IPS-11a (cell line): ENCODE data around the gene RIMKLB.
"Not testable (repeated sequence)": the region's sequence is repeated elsewhere in the genome, so short reads cannot be mapped to it uniquely, and the experiment has no call there.

ENCODE experiments used
- H3K4me3 ChIP-seq: one replicate; pipeline ENCODE4 v1.5.1; 2013; ENCODE audit warnings: low read depth, low read length, control low read depth

The RIMKLB gene

DNA sequence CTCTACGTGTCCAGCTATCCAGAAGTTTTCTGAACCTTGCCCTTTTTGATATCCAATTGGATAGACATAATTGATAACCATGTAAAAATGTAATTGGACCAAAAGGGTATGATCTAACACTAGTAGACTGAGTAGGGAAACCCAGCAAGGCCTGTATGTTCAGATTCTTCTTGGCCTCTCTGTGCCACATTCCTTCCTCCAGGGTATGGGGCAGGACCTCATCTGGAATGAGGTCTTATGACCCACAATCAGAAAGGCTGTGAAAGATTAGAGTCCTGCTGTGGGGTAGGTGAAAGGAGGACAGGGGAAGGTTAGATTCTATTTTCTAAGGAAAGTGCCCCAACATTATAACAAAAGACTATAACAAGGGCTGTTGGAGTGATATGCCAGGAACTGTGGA lies 73.3 kb downstream of the RIMKLB start:
- no peak overlapping the region for H3K4me3 ChIP-seq

- H3K4me3 ChIP-seq: no peak overlapping the region
These were observed 75.7 kb downstream of the RIMKLB start for GRCh38 chr12:8773461-8773860.

- H3K4me3 ChIP-seq: no peak overlapping the region
These were observed 81.5 kb downstream of the RIMKLB start for GRCh38 chr12:8779281-8779680.

- no peak overlapping the region for H3K4me3 ChIP-seq
These were observed 82.1 kb downstream of the RIMKLB start for GRCh38 chr12:8779862-8780261.

DNA sequence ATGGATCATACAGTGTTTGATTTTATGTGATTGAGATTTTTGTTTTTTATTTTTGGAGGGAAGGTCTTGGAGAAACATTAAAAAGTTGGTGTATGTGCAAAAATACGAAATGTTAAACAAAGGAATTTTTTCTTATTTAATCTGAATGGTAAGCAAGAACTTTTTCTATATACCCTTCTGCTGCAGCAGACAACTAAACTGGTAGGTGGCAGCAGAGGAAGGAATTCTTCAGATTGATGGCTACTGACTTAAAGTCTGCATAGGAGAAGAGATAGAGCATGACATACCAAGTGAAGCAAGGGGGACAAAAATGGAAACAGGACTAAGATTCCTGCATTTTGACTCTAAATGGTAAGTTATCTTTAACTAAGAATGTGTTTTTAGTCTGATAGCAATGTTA lies 82.6 kb downstream of the RIMKLB start:
- no peak overlapping the region for H3K4me3 ChIP-seq

- no peak overlapping the region for H3K4me3 ChIP-seq
These were observed 83.8 kb downstream of the RIMKLB start for GRCh38 chr12:8781381-8782127.

GRCh38 chr12:8784290-8784888 lies 86.6 kb downstream of the RIMKLB start:
- no peak overlapping the region for H3K4me3 ChIP-seq

- H3K4me3 ChIP-seq: no peak overlapping the region
These were observed 87.7 kb downstream of the RIMKLB start for GRCh38 chr12:8785499-8785898.

DNA sequence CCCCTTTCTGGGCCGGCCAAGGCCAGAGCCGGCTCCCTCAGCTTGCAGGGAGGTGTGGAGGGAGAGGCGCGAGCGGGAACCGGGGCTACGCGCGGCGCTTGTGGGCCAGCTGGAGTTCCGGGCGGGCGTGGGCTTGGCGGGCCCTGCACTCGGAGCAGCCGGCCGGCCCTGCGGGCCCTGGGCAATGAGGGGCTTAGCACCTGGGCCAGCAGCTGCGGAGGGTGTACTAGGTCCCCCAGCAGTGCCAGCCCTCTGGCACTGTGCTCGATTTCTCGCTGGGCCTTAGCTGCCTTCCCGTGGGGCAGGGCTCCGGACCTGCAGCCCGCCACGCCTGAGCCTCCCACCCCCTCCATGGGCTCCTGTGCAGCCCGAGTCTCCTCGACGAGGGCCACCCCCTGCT lies 89.4 kb downstream of the RIMKLB start:
- H3K4me3 ChIP-seq: not testable (repeated sequence)

DNA sequence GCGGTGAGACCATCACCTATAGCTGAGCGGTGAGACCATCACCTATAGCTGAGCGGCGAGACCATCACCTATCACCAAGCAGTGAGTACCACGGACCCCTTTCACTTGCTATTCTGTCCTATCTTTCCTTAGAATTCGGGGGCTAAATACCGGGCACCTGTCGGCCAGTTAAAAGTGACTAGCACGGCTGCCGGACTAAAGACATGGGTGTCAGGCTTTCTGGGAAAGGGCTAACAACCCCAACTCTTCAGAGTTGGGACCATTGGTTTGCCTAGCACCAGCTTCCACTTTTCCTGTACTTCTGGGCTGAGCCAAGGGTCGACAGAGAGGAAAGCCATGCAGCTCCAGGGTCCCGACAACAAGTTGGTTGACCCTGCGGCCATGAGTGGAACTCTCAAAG lies 90.9 kb downstream of the RIMKLB start:
- peak overlapping the region; percentile 89 for H3K4me3 ChIP-seq

- peak overlapping the region; percentile 89 for H3K4me3 ChIP-seq
These were observed 91.7 kb downstream of the RIMKLB start for GRCh38 chr12:8789341-8790013.

DNA sequence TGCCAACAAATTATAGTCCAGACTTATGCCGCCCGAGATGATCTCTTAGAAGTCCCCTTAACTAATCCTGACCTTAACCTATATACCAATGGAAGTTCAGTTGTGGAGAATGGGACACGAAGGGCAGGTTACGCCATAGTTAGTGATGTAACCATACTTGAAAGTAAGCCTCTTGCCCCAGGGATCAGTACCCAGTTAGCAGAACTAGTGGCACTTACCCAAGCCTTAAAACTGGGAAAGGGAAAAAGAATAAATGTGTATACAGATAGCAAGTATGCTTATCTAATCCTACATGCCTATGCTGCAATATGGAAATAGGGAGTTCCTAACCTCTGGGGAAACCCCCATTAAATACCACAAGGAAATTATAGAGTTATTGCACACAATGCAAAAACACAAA lies 95.4 kb downstream of the RIMKLB start:
- not testable (repeated sequence) for H3K4me3 ChIP-seq

DNA sequence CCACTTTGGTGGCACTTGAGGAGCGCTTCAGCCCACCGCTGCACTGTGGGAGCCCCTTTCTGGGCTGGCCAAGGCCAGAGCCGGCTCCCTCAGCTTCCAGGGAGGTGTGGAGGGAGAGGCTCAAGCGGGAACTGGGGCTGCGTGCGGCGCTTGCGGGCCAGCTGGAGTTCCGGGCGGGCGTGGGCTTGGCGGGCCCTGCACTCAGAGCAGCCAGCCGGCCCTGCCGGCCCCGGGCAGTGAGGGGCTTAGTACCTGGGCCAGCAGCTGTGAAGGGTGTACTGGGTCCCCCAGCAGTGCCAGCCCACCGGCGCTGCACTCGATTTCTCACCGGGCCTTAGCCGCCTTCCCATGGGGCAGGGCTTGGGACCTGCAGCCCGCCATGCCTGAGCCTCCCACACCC lies 96.8 kb downstream of the RIMKLB start:
- H3K4me3 ChIP-seq: not testable (repeated sequence)

GRCh38 chr12:8796831-8797626 lies 99.2 kb downstream of the RIMKLB start:
- no peak overlapping the region for H3K4me3 ChIP-seq

DNA sequence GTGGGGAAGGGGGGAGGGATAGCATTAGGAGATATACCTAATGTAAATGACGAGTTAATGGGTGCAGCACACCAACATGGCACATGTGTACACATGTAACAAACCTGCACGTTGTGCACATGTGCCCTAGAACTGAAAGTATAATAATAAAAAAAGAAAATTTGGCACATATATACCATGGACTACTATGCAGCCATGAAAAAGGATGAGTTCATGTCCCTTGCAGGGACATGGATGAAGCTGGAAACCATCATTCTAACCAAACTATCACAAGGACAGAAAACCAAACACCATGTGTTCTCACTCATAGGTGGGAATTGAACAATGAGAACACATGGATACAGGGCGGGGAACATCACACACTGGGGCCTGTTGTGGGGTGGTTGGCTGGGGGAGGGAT lies 103.4 kb downstream of the RIMKLB start:
- H3K4me3 ChIP-seq: not testable (repeated sequence)

- peak overlapping the region; percentile 49 for H3K4me3 ChIP-seq
These were observed 107.0 kb downstream of the RIMKLB start for GRCh38 chr12:8804833-8805232.

GRCh38 chr12:8805487-8805886 lies 107.7 kb downstream of the RIMKLB start:
- peak overlapping the region; percentile 49 for H3K4me3 ChIP-seq

DNA sequence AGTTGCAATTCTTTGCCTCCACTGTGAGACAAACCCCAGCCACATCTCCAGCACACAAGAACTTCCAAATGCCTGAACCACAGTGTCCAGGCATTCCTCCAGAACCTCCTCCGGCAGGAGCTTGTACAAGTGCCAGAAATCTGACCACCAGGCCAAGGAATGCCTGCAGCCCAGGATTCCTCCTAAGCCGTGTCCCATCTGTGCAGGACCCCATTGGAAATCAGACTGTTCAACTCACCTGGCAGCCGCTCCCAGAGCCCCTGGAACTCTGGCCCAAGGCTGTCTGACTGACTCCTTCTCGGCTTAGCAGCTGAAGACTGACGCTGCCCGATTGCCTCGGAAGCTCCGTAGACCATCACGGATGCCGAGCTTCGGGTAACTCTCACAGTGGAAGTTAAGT lies 109.3 kb downstream of the RIMKLB start:
- peak overlapping the region; percentile 13 for H3K4me3 ChIP-seq

DNA sequence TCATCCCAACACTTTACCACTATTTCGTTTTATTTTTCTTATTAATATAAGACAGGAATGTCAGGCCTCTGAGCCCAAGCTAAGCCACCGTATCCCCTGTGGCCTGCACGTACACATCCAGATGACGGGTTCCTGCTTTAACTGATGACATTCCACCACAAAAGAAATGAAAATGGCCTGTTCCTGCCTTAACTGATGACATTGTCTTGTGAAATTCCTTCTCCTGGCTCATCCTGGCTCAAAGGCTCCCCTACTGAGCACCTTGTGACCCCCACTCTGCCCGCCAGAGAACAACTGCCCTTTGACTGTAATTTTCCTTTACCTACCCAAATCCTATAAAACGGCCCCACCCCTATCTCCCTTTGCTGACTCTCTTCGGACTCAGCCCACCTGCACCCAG lies 112.3 kb downstream of the RIMKLB start:
- H3K4me3 ChIP-seq: not testable (repeated sequence)

DNA sequence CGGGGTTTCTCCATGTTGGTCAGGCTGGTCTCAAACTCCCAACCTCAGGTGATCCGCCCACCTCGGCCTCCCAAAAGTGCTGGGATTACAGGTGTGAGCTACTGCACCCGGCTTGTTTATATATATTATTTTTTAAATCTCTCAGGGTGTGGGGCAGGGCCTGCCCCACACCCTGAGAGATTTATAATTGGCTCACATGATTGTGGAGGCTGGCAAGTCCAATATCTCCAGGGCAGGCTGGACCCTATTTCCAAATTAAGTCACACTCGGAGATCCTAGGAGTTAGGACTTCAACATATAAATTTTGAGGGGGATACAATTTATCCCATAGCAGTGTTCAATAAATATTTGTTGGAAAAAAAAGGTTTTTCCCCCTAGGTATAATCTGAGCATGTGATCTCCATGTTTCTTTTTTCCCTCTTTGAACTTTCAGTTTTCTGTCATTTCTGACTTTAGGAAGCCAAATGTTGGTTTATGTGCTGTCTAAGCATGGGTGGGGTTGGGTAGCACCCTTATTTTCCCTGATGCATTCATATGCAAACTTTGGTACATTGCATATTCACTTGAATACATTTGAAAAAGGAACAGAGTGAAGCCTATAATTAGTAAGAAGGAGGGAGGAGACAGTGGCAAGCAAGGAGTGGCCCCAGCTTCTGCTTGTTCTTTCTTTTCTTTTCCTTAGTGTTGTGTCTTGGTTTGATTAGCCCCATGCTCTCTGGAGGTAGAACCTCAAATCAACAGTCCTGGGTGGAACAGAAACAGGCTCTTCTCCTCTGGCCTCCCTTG lies 116.0 kb downstream of the RIMKLB start:
- no peak overlapping the region for H3K4me3 ChIP-seq
